Measurements from ENCODE around the gene ZNF385A. TPM values are rescaled to one million over a fixed set of nuclear protein-coding genes. Genes with fewer than 3 reads are reported as not detected.

The ZNF385A gene
- total and polyA plus RNA-seq, 2 donors from 2014 or later, result 10.2 to 16.6 TPM

DNA sequence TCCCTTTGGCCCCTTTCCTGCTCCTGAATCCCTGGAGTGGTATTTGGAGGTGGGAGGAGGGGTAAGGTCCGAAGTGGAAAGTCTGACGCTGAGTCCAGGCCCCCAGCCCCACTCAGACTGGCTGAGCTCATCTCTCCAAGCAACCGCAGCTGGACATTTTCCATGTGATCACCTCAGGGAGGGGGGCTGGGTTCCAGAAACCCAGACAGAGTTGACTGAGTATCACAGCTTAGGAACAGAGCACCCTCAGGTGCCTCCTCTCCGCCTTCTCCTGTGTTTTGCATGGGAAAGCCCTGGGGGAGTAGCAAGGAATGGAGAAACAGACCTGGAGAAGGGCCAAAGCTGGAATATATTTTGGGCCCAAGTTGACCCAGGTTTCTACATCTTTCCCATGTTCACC is 42.6 kb upstream of the ZNF385A start:
- Histone ChIP-seq H3K9me3 (ENCODE audit: control insufficient read depth in 2 of 3, insufficient read depth in 1 of 3, low read length in 3 of 3) (no peaks in the 10 kb centered on the region), H3K4me1 (ENCODE audit: control insufficient read depth in 2 of 3, insufficient read depth in 2 of 3, low read depth in 1 of 3, low read length in 3 of 3) (peaks cover 0 to 15% (median 7%) of the 10 kb centered on the region in 3 donors), H3K36me3 (ENCODE audit: control insufficient read depth in 2 of 3, insufficient read depth in 3 of 3, low read length in 3 of 3) (no peaks in the 10 kb centered on the region), H3K4me3 (ENCODE audit: low read length in 3 of 3) (no peak overlapping the region), H3K27ac (ENCODE audit: low read depth in 2 of 2, low read length in 2 of 2) (no peak overlapping the region), H3K9ac (ENCODE audit: low read length in 3 of 3) (no peak overlapping the region), H3K27me3 (ENCODE audit: control insufficient read depth, insufficient read depth, low read length) (no peaks in the 10 kb centered on the region)
- no peak for DNase-seq
- intact Hi-C loops (cut with DNase I), result no loop called here
- FAIRE-seq, result no peak
- TF ChIP-seq, protein P1, sequence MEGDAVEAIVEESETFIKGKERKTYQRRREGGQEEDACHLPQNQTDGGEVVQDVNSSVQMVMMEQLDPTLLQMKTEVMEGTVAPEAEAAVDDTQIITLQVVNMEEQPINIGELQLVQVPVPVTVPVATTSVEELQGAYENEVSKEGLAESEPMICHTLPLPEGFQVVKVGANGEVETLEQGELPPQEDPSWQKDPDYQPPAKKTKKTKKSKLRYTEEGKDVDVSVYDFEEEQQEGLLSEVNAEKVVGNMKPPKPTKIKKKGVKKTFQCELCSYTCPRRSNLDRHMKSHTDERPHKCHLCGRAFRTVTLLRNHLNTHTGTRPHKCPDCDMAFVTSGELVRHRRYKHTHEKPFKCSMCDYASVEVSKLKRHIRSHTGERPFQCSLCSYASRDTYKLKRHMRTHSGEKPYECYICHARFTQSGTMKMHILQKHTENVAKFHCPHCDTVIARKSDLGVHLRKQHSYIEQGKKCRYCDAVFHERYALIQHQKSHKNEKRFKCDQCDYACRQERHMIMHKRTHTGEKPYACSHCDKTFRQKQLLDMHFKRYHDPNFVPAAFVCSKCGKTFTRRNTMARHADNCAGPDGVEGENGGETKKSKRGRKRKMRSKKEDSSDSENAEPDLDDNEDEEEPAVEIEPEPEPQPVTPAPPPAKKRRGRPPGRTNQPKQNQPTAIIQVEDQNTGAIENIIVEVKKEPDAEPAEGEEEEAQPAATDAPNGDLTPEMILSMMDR (IDR thresholded peaks at IDR 0.05; ENCODE audit: borderline replicate concordance, extremely low read depth, insufficient read depth), result no peak

DNA sequence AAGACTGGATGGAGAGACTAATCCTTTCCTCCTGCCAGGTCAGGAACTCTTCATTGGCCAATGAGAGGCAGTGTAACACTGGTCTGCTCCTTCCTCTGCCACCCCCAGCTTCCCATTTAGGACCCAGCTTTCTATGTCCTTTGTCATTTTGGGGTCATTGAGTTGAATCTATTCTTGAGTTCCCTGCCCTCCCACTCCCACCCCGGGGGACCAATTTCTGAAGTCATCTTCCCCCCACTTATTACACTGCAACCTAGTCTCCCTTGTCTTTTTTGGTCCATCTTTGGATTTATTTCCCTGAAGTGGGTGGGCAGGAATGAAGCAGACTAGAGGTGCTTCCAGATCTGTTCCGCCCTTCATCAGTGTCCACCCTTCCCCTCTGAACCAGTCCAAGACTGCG is 42.2 kb upstream of the ZNF385A start:
- H3K27me3 ChIP-seq (ENCODE audit: control insufficient read depth, insufficient read depth, low read length), result no peaks in the 10 kb centered on the region
- intact Hi-C loops (cut with DNase I), result no loop called here

DNA sequence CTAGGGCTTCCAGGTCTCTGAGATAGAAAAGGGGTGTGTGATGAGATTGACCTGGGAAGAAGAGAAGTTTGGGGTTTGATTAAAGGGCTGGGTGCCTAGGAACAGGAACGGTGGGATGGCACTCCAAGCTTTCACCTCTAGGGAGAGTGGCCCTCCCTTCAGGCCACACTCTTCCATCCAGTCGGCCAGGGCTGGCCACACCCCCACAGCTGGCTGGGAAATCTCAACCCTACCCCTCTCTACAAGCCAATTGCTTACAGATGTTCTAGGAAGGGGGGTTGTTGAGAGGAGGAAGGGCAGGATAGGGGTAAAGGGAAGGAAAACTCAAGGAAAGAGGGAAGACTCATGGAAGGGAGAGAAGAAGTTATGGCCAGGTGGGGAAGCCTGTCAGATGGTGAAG is 41.2 kb upstream of the ZNF385A start:
- H3K9ac ChIP-seq (ENCODE audit: low read length in 3 of 3), result no peak overlapping the region

More for the DNA sequence above, 42.2 kb upstream of the ZNF385A start:
- H3K4me3 ChIP-seq (ENCODE audit: low read length in 3 of 3), result no peak overlapping the region
- H3K9me3 ChIP-seq (ENCODE audit: control insufficient read depth in 2 of 3, insufficient read depth in 1 of 3, low read length in 3 of 3), result no peaks in the 10 kb centered on the region
- H3K27ac ChIP-seq (ENCODE audit: low read depth in 2 of 2, low read length in 2 of 2), result no peak overlapping the region
- TF ChIP-seq, protein P1 (IDR thresholded peaks at IDR 0.05; ENCODE audit: borderline replicate concordance, extremely low read depth, insufficient read depth), result no peak
- H3K4me1 ChIP-seq (ENCODE audit: control insufficient read depth in 2 of 3, insufficient read depth in 2 of 3, low read depth in 1 of 3, low read length in 3 of 3), result peaks cover 0 to 13% (median 7%) of the 10 kb centered on the region in 3 donors
- H3K9ac ChIP-seq (ENCODE audit: low read length in 3 of 3), result no peak overlapping the region
- no peak for DNase-seq
- H3K36me3 ChIP-seq (ENCODE audit: control insufficient read depth in 2 of 3, insufficient read depth in 3 of 3, low read length in 3 of 3), result no peaks in the 10 kb centered on the region
- no peak for FAIRE-seq

More for the DNA sequence above, 41.2 kb upstream of the ZNF385A start:
- Histone ChIP-seq H3K27ac (ENCODE audit: low read depth in 2 of 2, low read length in 2 of 2) (no peak overlapping the region), H3K36me3 (ENCODE audit: control insufficient read depth in 2 of 3, insufficient read depth in 3 of 3, low read length in 3 of 3) (no peaks in the 10 kb centered on the region), H3K4me1 (ENCODE audit: control insufficient read depth in 2 of 3, insufficient read depth in 2 of 3, low read depth in 1 of 3, low read length in 3 of 3) (peaks cover 0 to 13% (median 7%) of the 10 kb centered on the region in 3 donors), H3K4me3 (ENCODE audit: low read length in 3 of 3) (no peak overlapping the region), H3K9me3 (ENCODE audit: control insufficient read depth in 2 of 3, insufficient read depth in 1 of 3, low read length in 3 of 3) (no peaks in the 10 kb centered on the region), H3K27me3 (ENCODE audit: control insufficient read depth, insufficient read depth, low read length) (no peaks in the 10 kb centered on the region)
- TF ChIP-seq, protein P1 (IDR thresholded peaks at IDR 0.05; ENCODE audit: borderline replicate concordance, extremely low read depth, insufficient read depth), result no peak
- intact Hi-C loops (cut with DNase I), result no loop called here
- FAIRE-seq (no peak), DNase-seq (no peak)
